ENCODE data around the gene AAGAB.

The AAGAB gene

DNA sequence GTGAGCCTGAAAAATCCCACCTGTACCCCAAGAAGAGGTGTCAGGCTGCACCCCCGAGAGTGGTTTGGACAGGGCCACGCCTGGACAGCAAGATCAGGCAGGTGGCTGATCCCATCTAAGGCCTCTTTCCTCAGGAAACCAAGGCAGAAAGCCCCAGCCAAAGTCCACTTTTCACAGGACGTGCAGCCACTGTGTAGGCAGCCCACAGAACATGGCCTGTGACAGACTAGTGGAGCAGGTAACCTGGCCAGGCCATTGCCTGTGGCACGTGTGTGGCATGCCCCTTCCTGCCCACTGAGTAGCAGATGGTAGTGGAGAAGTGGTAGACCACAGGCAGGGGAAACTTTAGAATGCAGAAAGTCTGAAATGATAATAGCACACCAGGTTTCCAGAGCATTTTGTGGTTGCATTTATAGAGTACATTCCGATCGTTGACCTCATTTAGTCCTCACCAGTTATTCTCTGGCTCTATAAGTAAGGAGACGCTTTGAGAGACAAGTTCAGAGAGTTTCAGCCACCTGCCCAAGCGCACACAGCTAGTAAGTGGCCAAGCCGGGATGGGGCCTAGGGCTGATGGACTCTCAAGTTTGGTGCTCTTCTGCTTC lies 68.7 kb downstream of the AAGAB start:
- Histone ChIP-seq H3K4me1 (ENCODE audit: control insufficient read depth in 1 of 2, insufficient read depth in 1 of 2, low read depth in 1 of 2, low read length in 1 of 2) (no peaks in the 10 kb centered on the region), H3K9me3 (no peaks in the 10 kb centered on the region), H3K27me3 (no peaks in the 10 kb centered on the region), H3K36me3 (peaks cover 31% of the 10 kb centered on the region), H3K4me3 (ENCODE audit: low read depth in 1 of 2, low read length in 1 of 2) (no peak overlapping the region), H3K27ac (no peak overlapping the region)
- TF ChIP-seq, protein P1, sequence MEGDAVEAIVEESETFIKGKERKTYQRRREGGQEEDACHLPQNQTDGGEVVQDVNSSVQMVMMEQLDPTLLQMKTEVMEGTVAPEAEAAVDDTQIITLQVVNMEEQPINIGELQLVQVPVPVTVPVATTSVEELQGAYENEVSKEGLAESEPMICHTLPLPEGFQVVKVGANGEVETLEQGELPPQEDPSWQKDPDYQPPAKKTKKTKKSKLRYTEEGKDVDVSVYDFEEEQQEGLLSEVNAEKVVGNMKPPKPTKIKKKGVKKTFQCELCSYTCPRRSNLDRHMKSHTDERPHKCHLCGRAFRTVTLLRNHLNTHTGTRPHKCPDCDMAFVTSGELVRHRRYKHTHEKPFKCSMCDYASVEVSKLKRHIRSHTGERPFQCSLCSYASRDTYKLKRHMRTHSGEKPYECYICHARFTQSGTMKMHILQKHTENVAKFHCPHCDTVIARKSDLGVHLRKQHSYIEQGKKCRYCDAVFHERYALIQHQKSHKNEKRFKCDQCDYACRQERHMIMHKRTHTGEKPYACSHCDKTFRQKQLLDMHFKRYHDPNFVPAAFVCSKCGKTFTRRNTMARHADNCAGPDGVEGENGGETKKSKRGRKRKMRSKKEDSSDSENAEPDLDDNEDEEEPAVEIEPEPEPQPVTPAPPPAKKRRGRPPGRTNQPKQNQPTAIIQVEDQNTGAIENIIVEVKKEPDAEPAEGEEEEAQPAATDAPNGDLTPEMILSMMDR (IDR thresholded peaks at IDR 0.05): no peak

DNA sequence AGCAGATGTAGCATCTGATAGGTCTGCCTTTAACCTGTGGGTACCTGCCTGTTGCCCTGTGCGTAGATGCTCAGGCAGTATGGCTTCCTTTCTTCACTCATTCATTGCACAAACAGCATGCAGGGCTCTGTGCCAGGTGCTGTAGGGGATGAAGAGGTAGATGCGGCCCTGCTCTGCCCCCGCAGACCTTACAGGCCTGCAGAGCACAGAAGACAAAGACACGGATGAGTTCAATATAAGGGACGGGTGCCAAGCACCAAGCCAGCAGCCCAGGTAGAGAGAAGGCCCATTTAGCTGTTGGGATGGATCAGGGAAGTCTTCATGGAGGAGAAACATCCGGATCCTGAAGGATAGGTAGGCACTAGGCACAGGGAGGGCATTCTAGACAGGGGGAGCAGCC lies 69.4 kb downstream of the AAGAB start:
- H3K27ac ChIP-seq: no peak overlapping the region
- peaks cover 29% of the 10 kb centered on the region for H3K36me3 ChIP-seq
- H3K4me1 ChIP-seq (ENCODE audit: control insufficient read depth in 1 of 2, insufficient read depth in 1 of 2, low read depth in 1 of 2, low read length in 1 of 2): no peaks in the 10 kb centered on the region

DNA sequence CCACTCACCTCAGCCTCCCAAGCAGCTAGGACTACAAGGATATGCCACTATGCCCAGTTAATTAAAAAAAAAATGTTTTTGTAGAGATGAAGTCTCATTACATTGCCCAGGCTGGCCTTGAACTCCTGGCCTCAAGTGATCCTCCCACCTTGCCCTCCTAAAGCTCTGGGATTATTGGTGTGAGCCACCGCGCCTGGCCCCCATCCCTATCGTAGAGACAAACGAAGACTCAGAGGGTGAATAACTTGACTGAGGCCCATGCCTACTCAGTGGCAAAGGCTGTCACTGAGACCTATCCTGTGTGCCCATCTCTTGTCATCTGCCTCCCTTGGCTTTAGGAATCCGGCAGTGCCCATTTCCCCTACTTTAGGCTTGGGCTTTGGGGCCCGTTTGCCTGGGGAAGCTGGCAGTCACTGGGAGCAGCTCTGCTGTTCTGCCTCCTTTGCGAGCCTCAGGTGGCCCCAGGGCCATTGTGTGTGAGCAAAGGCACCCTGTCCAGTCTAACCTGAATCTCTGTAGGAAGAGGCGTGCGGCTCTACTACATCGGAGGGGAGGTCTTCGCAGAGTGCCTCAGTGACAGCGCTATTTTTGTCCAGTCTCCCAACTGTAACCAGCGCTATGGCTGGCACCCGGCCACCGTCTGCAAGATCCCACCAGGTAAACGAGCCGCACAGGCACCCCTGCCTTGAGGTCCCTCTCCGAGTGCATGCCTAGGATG lies 70.1 kb downstream of the AAGAB start:
- H3K36me3 ChIP-seq: peaks cover 24% of the 10 kb centered on the region

More for the DNA sequence above, 69.4 kb downstream of the AAGAB start:
- no peaks in the 10 kb centered on the region for H3K27me3 ChIP-seq
- H3K4me3 ChIP-seq (ENCODE audit: low read depth in 1 of 2, low read length in 1 of 2): no peak overlapping the region
- TF ChIP-seq, protein P1 (IDR thresholded peaks at IDR 0.05): no peak
- H3K9me3 ChIP-seq: no peaks in the 10 kb centered on the region

DNA sequence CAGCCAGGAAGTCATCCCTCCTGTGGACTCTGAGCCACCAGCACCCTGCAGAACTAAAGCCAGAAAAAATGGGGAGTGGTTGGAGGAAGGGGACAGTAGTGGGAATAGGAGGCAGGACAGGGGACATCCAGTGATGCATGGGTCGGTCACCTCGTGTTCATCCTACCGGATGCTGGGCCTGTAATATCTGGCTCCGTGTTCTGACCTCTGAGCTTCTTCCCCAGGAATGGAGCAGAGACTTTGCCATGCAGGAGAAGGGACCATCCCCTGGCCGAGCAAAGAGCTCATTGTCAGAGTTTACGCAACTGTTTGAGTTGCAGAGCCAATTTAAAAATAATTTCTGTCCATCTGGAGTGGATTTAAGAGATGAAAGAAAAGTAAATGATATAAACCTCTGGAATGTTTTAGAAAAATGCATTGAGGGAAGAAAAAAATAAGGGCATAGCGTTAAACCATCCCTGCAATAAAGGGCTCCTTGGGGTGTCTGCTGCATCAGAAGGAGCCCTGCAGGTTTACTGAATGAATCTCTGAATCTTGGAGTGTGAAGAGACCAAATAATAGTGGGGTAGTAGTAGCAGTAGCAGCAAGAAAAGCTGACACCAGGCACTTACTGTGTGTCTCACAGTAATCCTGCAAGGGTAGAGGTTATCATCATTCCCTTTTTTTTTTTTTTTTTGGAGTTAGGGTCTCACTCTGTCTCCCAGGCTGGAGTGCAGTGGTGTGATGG lies 70.9 kb downstream of the AAGAB start:
- TF ChIP-seq, protein P1 (IDR thresholded peaks at IDR 0.05): no peak
- H3K4me3 ChIP-seq (ENCODE audit: low read depth in 1 of 2, low read length in 1 of 2): no peak overlapping the region
- H3K9me3 ChIP-seq: no peaks in the 10 kb centered on the region
- H3K4me1 ChIP-seq (ENCODE audit: control insufficient read depth in 1 of 2, insufficient read depth in 1 of 2, low read depth in 1 of 2, low read length in 1 of 2): no peaks in the 10 kb centered on the region
- no peaks in the 10 kb centered on the region for H3K27me3 ChIP-seq
- H3K36me3 ChIP-seq: peaks cover 19% of the 10 kb centered on the region
- no peak overlapping the region for H3K27ac ChIP-seq

More for the DNA sequence above, 70.1 kb downstream of the AAGAB start:
- TF ChIP-seq, protein P1 (IDR thresholded peaks at IDR 0.05): no peak
- Histone ChIP-seq H3K27ac (no peak overlapping the region), H3K27me3 (no peaks in the 10 kb centered on the region), H3K4me3 (ENCODE audit: low read depth in 1 of 2, low read length in 1 of 2) (no peak overlapping the region), H3K4me1 (ENCODE audit: control insufficient read depth in 1 of 2, insufficient read depth in 1 of 2, low read depth in 1 of 2, low read length in 1 of 2) (no peaks in the 10 kb centered on the region), H3K9me3 (no peaks in the 10 kb centered on the region)

DNA sequence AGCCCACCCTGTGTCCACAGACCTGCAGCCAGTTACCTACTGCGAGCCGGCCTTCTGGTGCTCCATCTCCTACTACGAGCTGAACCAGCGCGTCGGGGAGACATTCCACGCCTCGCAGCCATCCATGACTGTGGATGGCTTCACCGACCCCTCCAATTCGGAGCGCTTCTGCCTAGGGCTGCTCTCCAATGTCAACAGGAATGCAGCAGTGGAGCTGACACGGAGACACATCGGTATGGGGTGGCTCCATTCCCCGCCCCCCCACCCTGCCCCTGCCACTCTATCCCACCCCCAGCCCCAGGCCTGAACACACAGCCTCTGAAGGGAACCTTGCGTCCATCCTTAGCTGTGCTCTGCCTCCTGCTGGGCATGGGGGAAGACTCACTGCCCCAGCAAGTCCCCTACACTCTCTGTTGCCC lies 73.2 kb downstream of the AAGAB start:
- TF ChIP-seq, protein P1 (IDR thresholded peaks at IDR 0.05): no peak
- Histone ChIP-seq H3K4me3 (ENCODE audit: low read depth in 1 of 2, low read length in 1 of 2) (no peak overlapping the region), H3K27ac (no peak overlapping the region), H3K4me1 (ENCODE audit: control insufficient read depth in 1 of 2, insufficient read depth in 1 of 2, low read depth in 1 of 2, low read length in 1 of 2) (peaks cover 15 to 17% of the 10 kb centered on the region in 2 experiments), H3K36me3 (peaks cover 7% of the 10 kb centered on the region), H3K27me3 (no peaks in the 10 kb centered on the region), H3K9me3 (no peaks in the 10 kb centered on the region)
